HG03571 (cell line): Measurements from ENCODE around the gene CPLX3.

ENCODE experiments used
- ATAC-seq: cut with Tn5 transposase; IDR thresholded peaks from one replicate; pipeline ENCODE4 v1.9.1; 2021; ENCODE audit not compliant: unreplicated experiment

Gene CPLX3

DNA sequence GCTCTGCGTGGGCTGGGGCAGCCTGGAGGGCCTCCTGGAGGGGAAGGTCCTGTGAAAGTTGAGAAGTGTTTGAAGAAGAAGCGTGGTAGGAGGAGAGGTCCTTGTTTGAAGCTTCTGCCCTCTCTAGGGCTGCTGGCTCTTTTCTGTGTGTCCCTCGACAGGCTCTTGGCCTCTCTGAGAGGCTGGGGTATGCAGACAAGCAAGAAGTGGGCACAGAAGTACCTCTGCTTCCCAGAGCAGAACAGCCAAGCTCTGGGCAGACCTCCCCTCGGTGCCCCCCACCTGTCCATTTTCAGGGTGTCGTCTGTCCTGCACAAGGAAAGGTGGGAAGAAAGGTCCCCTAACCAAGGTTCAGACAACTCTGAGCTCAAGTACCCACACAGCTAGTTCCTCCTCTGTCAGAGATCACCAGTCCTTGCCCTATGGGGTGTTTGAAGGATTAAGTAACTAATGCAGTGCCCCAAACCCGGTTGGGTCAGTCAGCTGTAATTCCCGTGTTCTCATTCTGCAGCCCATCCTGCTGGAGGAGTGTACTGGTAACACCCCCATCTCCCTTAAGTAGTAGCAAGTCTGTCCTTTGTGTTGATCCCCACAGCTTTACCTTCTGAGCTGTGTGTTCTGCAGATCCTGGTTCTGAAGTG is 38.3 kb upstream of the CPLX3 start:
- no peak for ATAC-seq

DNA sequence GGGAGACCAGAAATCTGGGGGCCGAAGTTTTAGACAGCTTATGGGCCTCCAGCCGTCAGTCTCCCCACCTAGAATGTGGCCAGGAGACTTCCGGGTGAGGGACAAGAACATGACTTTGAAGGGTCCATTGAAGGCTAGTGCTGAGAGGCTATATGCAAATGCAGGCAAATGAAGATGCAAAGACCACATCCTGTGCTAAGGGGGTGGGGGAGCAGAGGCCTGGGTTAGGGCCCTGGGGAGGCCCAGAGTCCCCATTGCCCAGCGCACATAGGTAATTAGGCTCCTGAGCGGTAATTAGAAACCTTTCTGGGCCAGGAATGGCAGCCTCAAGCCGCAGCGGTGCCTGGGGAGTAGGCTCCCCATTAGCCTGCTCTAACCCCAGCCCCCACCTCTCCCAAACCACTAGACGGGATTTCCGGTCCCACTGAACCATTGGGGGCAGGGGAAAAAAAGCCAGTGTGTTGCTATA is 37.7 kb upstream of the CPLX3 start:
- no peak for ATAC-seq

DNA sequence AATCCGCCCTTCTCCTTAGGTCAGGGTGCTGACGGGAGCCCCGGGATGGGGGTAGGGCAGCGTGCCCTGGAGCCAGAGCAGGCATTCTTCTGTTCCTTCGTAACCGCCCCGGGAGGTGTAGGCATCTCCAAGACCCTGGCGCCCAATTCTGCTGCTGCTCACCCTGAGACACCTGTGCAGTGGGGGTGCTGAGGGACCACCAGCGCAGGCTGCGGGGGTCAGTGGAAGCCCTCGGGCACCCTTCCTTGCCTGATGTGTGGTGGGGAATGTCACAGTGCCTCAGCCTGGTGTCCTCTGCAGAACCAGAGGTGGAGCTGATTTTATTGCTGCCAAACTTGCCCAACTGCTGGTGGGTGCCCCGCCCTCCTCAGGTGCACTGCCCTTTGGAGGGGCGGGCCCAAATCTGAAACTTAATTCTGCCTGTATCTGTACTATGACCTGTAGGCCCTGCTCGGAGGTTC is 37.2 kb upstream of the CPLX3 start:
- ATAC-seq, result no peak

DNA sequence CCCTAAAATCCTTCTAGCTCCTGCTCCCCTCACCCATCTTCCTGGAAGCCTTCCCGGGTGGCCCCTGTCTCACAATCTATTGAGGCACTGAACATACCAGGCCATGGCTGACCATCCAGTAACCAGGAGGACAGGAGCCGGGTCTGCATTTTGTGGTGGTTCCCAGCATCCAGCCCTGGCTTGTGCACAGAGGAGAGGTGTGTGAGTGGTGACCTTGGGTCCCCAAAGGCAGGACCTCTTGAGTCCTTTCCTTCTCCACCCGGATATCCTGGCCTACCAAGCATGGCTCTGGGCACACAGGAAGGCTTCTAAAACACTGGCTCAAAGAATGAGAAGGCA is 36.7 kb upstream of the CPLX3 start:
- ATAC-seq, result no peak

DNA sequence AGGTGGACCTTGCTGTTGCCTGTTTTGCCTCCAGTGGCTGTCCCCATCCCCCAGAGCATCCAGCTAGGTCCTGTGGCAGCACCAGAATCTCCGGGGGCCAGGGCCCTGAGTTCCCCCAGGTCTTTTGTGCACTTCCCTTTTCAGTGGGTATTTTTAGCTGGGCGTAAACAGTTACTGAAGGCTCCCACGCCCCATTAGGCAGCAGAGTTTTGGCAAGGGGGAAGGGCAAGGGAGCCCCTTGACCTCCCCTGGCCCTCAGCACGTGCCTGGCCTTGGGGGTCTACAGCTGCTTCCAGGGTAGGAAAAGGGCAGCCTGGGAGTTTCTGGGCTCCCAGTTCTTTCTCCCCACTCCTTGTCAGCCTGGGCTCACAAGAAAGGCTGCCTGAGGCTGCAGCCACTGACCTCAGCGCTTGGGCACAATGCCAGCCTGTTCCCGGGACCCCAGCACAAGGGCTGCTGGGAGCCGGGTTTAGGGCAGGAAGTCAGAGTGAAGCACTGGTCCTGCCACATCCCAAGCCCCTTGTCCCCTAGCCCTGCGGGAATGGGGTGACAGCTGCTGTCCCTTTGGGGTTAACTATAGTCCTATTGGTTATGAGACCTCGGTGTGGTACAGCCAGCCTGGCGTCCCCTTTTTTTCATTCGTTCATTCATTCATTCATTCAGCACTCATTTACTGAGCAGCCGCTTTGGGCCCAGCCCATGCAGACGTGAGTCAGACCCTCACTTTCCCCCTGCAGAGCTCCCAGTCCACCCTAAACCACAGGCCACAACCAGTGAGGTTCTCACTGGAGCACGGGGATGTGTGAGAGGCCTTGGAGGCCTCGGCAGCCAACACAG is 36.1 kb upstream of the CPLX3 start:
- no peak for ATAC-seq

DNA sequence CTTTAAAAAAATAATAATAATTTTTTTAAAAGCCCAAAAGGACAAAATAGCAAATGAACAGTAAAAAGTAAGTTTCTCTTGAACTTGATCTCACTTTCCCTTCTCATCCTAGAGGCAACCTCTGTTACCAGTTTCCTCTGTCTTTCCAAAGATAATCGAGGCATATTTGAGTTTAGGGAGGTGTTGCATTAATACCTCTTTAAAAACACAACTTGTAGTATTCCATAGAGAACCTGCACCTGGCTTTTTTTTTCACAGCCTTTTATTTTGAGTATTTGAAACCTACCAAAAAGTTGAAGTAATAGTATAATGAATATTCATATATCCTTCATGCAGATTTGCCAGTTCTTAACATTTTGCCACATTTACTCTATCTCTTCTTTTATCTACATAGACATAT is 35.4 kb upstream of the CPLX3 start:
- ATAC-seq, result no peak

DNA sequence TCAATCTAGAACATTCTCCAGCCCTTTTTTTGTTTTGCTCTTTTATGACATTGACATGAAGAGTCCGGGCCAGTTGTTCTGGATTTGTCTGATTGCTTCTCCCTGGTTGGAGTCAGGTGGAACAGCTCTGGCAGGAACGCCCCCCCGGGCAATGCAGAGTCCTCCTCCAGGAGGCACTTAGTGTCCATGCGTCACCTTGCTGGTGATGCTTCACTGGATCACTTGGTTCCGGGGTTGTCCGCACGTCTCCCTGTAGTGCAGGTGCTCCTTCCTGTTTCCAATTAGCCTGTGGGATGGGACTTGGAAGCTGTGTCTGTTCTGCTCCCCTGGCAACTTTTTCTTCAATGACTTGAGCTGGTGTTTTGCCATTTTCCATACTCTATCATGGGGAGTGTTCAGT is 34.8 kb upstream of the CPLX3 start:
- no peak for ATAC-seq

DNA sequence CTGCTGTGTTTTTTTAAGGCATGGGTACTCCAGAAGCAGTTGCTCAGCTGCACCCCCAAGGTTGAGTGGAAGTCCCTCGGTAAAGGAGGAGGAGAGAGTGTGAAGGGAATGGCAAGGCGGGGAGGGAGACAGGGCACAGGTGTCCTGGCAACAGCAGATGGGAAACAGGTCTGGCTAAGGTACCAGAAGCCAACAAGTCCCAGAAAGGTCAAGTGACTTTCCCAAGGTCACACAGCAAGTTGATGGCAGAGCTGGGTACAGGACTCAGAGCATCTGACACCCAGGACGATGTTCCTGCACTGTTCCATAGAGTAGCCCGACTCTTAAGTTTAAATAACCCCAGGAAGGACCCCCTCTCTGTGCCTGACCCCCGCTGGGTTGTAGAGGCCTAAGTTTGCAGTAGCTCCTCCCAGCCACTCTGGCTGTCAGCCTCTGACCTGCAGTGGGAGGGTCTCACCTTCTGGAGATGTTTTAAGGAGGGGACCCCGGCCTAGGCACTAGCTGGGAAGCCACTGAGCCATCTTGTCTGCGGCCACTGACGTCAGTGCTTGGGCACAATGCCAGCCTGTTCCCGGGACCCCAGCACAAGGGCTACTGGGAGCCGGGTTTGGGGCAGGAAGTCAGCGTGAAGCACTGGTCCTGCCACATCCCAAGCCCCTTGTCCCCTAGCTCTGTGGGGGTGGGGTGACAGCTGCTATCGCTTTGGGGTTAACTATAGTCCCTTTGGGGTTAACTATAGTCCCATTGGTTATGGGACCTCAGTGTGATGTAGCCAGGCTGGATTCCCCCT is 34.0 kb upstream of the CPLX3 start:
- ATAC-seq, result no peak

DNA sequence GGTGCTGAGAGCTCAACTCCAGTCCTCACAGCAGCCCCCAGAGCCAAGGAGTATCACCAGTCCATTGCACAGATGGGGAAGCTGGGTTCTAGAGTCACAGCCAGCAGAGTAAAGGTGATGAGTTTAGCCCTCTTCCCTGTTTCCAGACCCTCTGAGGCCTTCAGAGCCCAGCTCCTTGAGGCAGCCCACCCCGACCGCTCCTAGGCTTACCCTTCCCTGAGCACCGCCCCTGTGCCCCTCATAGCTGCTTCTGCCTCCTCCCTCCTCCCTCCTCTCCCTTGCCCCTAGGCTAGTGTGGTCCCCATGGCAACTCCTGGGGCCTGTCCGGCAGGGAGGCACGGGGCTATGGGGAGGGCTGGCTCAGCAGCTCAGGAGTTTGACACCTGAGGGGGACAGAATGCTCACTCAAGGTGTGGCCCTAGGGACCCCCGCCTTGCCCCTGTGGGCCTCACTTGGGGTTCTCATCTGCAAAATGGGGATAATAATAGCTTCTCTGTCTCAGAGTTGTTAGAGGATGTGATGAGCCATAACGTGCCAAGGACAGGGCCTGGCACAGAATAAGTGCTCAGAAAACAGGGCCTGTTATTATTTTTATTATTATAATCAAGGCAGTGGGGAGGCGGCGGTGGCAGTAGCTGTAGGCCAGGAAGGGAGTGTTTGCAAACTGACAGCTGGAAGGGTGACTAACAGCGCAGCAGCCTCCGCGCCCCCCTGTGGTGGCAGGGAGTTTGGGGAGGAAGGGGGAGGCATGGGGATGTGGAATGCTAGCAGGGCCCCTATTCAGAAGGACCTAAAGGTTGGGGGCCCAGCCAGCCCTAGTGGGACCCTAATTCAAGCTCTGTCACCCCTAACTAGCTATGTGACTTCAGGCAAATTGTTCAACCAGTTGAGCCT is 33.0 kb upstream of the CPLX3 start:
- no peak for ATAC-seq

DNA sequence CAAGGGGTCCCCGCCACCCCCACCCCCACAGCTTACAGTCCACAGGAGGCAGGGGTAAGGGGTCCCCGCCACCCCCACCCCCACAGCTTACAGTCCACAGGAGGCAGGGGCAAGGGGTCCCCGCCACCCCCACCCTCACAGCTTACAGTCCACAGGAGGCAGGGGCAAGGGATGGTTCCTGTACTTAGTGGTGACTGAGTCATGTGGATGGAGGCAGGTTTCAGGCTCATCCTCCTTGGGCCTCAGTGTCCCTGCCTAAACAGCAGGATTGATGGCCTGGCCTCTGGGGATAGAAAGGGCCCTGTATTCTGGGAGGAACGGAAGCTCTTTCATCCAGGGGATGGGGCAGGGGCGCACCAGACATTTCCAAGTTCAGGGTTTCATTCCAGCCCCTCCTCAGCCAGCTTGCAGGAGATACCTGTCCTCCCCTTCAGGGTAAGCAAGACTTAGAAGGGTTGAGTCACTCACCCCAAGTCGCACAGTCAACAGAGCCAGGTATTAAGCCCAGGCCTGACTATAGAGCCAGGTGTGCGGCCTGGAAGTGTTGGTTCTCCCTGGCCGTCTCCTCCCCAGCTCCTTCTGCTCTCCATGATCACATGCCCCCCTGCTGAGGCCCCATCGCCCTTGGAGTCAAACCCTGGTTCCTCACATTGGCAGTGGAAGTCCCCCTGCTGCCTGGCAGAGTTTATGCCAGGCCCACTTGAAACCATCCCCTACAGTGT is 32.0 kb upstream of the CPLX3 start:
- no peak for ATAC-seq

DNA sequence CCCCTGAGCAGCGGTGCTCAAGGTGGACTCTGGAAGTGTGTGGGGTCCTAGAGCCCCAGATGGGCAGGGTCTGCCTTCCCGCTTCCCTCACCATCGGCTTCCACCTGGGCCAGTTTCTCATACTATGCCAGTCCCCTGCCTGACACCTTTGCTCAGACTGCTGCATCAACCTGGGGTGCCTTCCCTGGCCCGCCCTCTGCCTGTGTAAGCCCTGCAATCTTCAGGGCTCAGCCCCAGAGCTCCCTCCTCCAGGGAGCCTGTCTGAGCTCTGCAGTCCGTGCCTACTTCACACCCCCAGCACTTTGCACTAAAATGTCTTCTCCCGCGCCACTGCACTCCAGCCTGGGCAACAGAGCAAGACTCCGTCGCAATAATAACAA is 31.5 kb upstream of the CPLX3 start:
- ATAC-seq, result no peak

DNA sequence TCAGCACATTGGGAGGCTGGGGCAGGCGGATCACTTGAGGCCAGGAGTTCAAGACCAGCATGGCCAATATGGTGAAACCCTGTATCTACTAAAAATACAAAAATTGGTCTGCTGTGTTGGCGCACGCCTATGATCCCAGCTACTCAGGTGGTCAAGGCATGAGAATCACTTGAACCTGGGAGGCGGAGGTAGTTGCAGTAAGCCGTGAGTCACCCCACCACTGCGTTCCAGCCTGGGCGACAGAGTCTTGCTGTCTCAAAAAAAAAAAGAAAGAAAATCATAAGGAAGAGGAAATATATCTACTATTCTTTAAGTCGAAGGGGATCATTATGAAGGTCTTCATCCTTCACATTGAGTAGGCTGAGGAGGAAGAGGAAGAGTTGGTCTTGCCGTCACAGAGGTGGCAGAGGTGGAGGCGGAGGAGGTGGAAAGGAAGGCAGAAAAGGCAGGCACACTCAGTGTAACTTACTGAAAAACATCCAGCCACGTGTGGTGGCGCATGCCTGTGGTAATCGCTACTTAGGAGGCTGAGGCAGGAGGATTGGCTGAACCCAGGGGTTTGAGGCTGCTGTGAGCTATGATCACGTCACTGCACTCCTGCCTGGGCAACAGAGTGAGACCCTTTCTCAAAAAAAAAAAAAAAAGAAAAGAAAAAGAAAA is 30.3 kb upstream of the CPLX3 start:
- ATAC-seq, result no peak

DNA sequence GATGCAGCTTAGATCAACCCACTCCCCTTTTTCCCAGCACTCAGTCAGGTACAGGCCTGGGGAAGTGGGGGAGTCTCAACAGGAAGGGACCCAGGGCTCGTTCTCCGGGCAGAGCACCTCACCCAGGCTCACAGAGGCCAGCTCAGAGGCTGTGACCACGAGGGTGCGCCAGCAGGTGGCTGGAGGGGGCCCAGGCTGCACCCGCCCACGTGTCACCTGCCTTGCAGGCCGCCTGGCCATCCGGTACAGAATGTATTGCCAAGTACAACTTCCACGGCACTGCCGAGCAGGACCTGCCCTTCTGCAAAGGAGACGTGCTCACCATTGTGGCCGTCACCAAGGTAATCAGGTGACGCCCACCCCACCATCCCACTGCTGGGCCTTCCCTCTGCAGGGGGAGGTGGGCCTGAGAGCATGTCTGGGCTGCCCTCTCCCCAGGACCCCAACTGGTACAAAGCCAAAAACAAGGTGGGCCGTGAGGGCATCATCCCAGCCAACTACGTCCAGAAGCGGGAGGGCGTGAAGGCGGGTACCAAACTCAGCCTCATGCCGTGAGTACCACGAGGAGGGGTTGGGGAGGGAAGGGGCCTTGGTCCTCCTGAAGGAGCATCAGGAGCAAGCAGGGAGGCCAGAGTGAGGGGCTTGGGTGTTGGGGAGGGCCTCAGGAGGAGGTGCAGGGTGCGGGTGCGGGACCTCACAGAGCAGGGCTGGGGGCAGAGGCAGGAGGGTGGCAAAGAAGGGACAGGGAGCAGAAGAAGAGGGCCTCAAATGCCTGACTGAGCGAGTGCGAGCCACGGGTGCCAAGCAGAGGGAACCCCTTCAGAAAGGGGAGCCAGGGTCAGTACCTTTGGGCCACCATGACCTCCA is 27.8 kb upstream of the CPLX3 start:
- ATAC-seq, result no peak

DNA sequence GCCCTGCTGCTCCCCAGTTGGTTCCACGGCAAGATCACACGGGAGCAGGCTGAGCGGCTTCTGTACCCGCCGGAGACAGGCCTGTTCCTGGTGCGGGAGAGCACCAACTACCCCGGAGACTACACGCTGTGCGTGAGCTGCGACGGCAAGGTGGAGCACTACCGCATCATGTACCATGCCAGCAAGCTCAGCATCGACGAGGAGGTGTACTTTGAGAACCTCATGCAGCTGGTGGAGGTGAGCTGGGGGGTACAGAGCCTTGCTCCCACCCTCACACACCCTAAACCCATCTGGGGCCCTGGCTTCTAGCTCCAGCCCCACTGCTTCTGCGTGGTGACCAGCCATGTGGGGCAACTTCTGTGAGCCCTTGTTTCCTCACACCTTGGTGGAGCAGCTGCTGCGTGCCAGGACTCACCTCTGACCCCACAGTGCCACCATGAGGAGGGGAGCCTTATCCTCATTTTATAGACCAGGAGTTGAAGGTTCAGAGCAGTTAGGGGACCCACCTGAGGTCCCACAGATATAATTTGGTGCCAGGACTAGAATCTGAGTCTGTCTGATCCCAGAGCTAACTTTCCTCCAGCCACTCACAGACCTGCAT is 27.1 kb upstream of the CPLX3 start:
- ATAC-seq, result no peak

DNA sequence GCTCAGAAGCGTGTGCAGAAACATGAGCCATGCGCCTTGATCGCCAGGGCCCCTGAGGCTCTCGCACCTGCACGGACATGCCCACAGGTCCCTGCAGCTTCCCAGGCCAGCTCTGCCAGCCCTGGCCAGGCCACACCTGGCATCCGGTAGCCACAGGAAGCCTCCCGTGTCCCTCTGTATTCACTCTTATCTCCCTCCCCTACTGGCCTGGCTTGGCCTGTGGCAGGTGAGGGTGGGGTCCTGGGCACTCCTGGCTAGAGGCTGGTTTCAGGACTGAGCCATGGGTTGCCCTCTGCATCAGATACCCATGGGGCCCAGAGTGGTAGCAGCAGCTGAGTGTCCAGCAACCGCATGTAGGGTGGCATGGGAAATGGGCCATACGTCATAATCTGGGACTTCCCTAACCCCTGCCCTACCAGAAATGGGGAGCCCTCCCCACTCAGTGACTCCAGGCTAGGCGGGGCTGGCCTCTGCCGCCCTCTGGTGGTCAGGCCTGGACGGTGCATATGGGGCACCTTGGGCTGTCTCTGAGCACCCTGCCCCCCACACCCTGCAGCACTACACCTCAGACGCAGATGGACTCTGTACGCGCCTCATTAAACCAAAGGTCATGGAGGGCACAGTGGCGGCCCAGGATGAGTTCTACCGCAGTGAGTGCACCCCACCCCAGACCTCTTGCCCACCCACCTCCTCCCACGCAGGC is 26.4 kb upstream of the CPLX3 start:
- peak; percentile 58 for ATAC-seq

DNA sequence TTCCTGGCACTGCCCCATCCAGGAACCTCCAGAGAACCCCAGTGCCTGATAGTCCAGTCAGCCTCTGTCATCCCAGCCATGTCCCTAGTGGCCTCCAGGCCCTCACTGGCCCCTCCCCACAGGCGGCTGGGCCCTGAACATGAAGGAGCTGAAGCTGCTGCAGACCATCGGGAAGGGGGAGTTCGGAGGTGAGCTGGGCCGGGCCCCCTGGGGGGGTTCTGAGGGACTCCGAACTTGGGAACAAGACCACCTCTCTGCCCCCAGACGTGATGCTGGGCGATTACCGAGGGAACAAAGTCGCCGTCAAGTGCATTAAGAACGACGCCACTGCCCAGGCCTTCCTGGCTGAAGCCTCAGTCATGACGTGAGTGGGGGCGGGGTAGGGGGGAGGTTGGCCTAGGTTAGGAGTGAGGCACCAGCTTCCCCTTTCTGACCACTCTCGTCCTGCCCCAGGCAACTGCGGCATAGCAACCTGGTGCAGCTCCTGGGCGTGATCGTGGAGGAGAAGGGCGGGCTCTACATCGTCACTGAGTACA is 25.8 kb upstream of the CPLX3 start:
- ATAC-seq, result no peak

DNA sequence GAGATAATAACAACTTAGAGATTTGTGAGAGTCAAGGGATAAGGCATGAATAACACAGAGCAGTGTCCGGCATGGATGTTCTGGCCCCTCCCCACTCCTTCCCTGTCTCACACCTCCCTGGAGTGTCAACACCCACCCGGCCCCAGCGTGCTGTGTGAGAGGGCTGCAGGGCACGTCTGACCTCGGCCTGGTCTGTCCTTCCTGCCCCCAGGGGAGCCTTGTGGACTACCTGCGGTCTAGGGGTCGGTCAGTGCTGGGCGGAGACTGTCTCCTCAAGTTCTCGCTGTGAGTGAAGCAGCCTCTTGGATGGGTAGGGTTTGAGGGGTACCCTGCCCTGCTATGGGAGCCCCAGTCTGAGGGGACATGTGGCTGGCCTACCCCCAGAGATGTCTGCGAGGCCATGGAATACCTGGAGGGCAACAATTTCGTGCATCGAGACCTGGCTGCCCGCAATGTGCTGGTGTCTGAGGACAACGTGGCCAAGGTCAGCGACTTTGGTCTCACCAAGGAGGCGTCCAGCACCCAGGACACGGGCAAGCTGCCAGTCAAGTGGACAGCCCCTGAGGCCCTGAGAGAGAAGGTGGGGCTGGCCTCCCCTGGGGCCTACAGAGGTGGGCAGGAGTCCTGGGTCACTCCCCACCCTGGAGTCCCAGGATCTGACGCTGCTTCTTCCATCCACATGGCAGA is 25.0 kb upstream of the CPLX3 start:
- no peak for ATAC-seq
